Activated T-helper 2 cell treated with anti-CD3 and anti-CD28 coated beads, Interferon-gamma antibody, Interleukin-2, Interleukin-4, amounts not matched to agents 10 μg/mL and 5 μg/mL and 100 μg/mL, durations not matched to agents 14 hours and 24 hours and 36 hours (primary cell): ENCODE data around the gene DYDC1. TPM values are rescaled to one million over a fixed set of nuclear protein-coding genes. Genes with fewer than 3 reads are reported as not detected.

ENCODE experiments used
- DNase-seq: peaks from one replicate; pipeline ENCODE4 v3.0.0; 2021; ENCODE audit warnings: low spot score
- H3K27ac Mint-ChIP-seq: one replicate; pipeline ENCODE4 v1.8.0; 2021; ENCODE audit warnings: mixed read lengths
- H3K27me3 Mint-ChIP-seq: one replicate; pipeline ENCODE4 v1.8.0; 2021; ENCODE audit warnings: low read depth, mixed read lengths
- H3K36me3 Mint-ChIP-seq: one replicate; pipeline ENCODE4 v1.8.0; 2021; ENCODE audit warnings: low read depth, mixed read lengths
- H3K4me1 Mint-ChIP-seq: one replicate; pipeline ENCODE4 v1.8.0; 2021; ENCODE audit warnings: low read depth, mixed read lengths
- H3K4me3 Mint-ChIP-seq: one replicate; pipeline ENCODE4 v1.8.0; 2021; ENCODE audit warnings: low read depth, mild to moderate bottlenecking, moderate library complexity, mixed read lengths
- H3K9me3 Mint-ChIP-seq: one replicate; pipeline ENCODE4 v1.8.0; 2021; ENCODE audit warnings: mixed read lengths
- intact Hi-C: fragments of 100-400 bp; cut with micrococcal nuclease; formaldehyde crosslinking; loops from one replicate; pipeline ENCODE4 v1.15.1; 2023
- total RNA-seq: library from RNA; stranded (reverse); gene quantifications from 2 replicates; pipeline ENCODE4 v1.2.3, GENCODE V29; 2022

The DYDC1 gene
- total RNA-seq, 1 donor from 2014 or later, result not detected

- intact Hi-C loops, result no loop called here
- H3K4me3 Mint-ChIP-seq, result no peak overlapping the region
- H3K27ac Mint-ChIP-seq, result no peak overlapping the region
- H3K36me3 Mint-ChIP-seq, result no peaks in the 10 kb centered on the region
- no peak for DNase-seq
- peaks cover 21% of the 10 kb centered on the region for H3K27me3 Mint-ChIP-seq
- H3K4me1 Mint-ChIP-seq, result no peaks in the 10 kb centered on the region
- H3K9me3 Mint-ChIP-seq, result no peaks in the 10 kb centered on the region
Observed at GRCh38 chr10:80292607-80293239, 63.8 kb downstream of the DYDC1 start.

GRCh38 chr10:80290474-80291220 lies 65.9 kb downstream of the DYDC1 start:
- DNase-seq, result no peak
- Mint-ChIP-seq H3K9me3 (no peaks in the 10 kb centered on the region), H3K27ac (no peak overlapping the region), H3K36me3 (no peaks in the 10 kb centered on the region), H3K4me1 (no peaks in the 10 kb centered on the region), H3K4me3 (no peak overlapping the region), H3K27me3 (peaks cover 26% of the 10 kb centered on the region)
- intact Hi-C loops, result no loop called here

GRCh38 chr10:80289451-80290287 lies 66.9 kb downstream of the DYDC1 start, which contains the start of gene MAT1A:
TSS of gene MAT1A (minus strand) at chr10:80289658. CDS start at chr10:80289423, 235 bp downstream.
- Mint-ChIP-seq H3K4me3 (no peak within 1 kb of the TSS), H3K36me3 (no peaks in the 10 kb centered on the region), H3K27me3 (peaks cover 24% of the 10 kb centered on the region), H3K9me3 (no peaks in the 10 kb centered on the region), H3K4me1 (no peaks in the 10 kb centered on the region), H3K27ac (no peak within 1 kb of the TSS)
- intact Hi-C loops, result no loop called here
- no peak for DNase-seq

GRCh38 chr10:80288849-80289248 lies 67.7 kb downstream of the DYDC1 start:
- Mint-ChIP-seq H3K27me3 (peaks cover 24% of the 10 kb centered on the region), H3K4me1 (no peaks in the 10 kb centered on the region), H3K27ac (no peak overlapping the region), H3K9me3 (no peaks in the 10 kb centered on the region), H3K4me3 (no peak overlapping the region), H3K36me3 (no peaks in the 10 kb centered on the region)
- intact Hi-C loops, result no loop called here
- DNase-seq, result no peak

Other genes starting within 250 kb of the DYDC1 start
- not detected in 2 replicates for gene PLAC9, start 224.0 kb downstream of the DYDC1 start, total RNA-seq
- 251 and 264 TPM in 2 replicates for gene ANXA11, start 151.2 kb downstream of the DYDC1 start, total RNA-seq
- not detected in 2 replicates for gene MAT1A, start 67.1 kb downstream of the DYDC1 start, total RNA-seq
- not detected in 2 replicates for gene DYDC2, start within 50 bp of the DYDC1 start, total RNA-seq
- 18.4 and 19.6 TPM in 2 replicates for gene PRXL2A, start 51.8 kb upstream of the DYDC1 start, total RNA-seq
- gene TSPAN14, start 97.6 kb upstream of the DYDC1 start, total RNA-seq, result 45.4 and 51.1 TPM in 2 replicates
- 0.05 TPM in 1 of 2 replicates, not detected in the other for gene SH2D4B, start 181.1 kb upstream of the DYDC1 start, total RNA-seq